Fibroblast of the aortic adventitia (primary cell): ENCODE data around the gene MYO3A. TPM values are rescaled to one million over a fixed set of nuclear protein-coding genes. Genes with fewer than 3 reads are reported as not detected.

ENCODE experiments used
- DNase-seq: peaks from one replicate; pipeline ENCODE4 v3.0.0-alpha.2; 2010; ENCODE audit warnings: low read depth
- H3K4me3 ChIP-seq: 2 replicates; pipeline ENCODE4 v1.5.1; 2011; ENCODE audit warnings: low read depth, mild to moderate bottlenecking, control low read depth, low read length, moderate library complexity
- CTCF ChIP-seq: IDR thresholded peaks from 2 replicates; pipeline ENCODE4 v1.5.1; 2011; ENCODE audit warnings: mild to moderate bottlenecking, low read length, control low read depth, inconsistent platforms; ENCODE audit not compliant: insufficient read depth
- total RNA-seq: library from RNA; depleted of rRNA; stranded (reverse); fragments of >200 nt; gene quantifications from 2 replicates; pipeline ENCODE4 v1.2.3, GENCODE V29; 2012; ENCODE audit warnings: low replicate concordance

The MYO3A gene
- total RNA-seq, 1 donor, result not detected

DNA sequence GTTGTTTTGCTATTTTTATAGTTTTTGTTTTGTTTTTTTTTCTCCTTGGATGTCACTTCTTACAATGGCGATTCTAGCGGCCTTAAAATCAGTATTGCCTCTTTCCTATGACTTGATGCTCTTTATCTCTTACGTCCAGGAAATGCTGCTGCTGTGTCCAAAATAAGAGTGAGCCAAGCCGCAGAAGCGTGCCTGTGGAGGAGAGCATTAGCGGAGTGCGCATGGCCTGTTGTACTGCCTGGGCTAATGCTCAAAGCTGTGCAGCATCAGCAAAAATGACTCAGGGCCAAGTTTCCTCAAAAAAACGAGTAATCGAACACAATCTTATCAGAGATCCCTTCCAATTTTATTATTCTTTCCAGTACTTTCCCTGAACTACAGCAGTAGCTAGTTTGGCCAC, 264.1 kb downstream of the MYO3A start:
- no peak for TF ChIP-seq CTCF
- DNase-seq, result peak; percentile 2
- no peak overlapping the region for H3K4me3 ChIP-seq

DNA sequence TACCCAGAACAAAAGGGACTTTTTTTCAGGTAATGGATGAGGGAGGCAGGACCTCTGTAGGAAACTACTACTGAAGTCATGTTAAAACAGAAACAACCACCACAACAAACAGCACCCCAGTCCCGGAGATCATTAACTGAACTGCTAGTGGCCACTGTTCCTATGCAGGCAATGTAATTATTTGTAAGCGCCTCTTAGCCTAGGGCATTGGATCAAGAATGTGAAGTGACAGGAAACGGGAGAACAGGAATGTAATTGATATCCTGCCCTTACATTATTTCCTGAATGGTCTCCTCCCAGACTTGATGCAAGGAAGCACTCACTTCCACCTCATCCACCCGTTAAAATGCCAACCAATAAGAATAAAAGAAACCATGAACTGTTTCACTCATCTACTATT, 265.8 kb downstream of the MYO3A start:
- TF ChIP-seq CTCF, result no peak
- H3K4me3 ChIP-seq, result no peak overlapping the region
- no peak for DNase-seq

GRCh38 chr10:26205223-26205622, 271.2 kb downstream of the MYO3A start:
- DNase-seq, result no peak
- no peak for TF ChIP-seq CTCF
- no peak overlapping the region for H3K4me3 ChIP-seq

GRCh38 chr10:26211781-26212444, 277.9 kb downstream of the MYO3A start:
- no peak overlapping the region for H3K4me3 ChIP-seq
- DNase-seq, result no peak
- TF ChIP-seq CTCF, result no peak

DNA sequence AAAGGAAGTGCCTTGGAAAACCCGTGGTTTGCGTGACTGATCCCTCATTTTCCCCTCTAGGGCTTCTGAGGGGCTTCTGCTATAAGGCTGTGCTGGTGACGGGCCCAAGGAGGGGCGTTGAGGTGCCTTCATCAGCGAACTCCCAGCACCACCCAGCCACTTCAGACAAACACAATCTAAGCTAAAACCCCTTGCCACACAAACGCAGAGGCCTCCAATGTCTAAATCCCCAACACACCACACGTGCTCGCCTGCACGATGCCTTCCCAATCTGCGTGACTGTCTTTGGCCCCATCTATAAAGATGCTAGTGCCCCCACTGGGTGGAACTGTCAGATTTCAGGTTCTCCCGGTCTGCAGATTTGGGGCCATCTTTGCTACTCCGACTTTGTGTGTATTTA, 278.5 kb downstream of the MYO3A start:
- H3K4me3 ChIP-seq, result no peak overlapping the region
- TF ChIP-seq CTCF, result no peak
- DNase-seq, result no peak

DNA sequence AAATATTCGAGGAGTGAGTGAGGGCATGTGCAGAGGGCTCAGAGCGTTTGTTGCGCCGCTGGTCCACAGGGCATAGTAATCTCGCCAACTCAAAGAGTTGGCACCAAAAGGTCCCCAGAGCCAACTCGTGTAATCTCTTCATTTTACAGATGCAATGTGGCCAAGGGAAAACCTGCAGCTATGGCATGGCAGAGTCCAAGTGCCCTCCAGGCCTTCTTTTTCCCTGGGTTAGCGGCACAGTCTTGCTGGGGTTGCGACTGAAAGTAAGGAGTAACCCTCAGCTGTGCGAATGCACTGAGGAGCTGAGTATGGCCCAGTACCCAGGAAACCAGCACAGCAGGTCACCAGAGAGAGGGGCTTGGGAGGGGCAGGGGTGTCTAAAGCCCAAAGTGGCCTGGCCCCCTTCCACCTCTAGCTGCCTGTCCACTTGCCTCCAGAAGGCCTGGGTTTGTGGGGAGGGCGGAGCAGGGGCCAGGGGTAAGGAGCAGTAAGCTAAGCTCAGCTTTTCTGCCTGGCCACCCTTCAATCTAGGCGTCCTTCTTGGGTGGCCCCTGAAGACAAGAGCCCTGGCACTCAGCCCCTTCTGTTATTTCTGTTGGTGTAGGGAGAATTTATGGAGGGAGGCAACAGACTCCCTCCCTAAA, 279.2 kb downstream of the MYO3A start:
- no peak for TF ChIP-seq CTCF
- no peak for DNase-seq
- H3K4me3 ChIP-seq, result no peak overlapping the region

DNA sequence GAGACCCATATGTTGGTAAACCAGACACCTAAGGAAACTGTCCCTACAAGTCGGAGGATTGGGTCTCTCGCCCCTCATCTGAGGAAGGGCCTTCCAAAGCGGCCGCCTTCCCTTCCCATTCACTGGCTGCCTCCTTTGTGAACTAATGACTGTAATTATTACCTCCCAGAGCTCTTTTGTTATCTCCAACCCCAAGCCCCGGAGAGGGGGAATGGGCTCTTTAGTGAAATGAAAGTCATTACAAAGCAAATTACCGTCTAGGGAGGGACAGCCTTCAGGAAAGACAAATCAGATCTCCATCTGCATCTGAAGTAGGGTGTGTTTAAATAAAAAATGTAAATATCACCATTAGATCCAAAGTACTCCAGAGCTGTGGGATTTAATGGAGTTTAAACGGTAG, 280.0 kb downstream of the MYO3A start:
- no peak for TF ChIP-seq CTCF
- no peak overlapping the region for H3K4me3 ChIP-seq
- DNase-seq, result no peak
